HG02678 (cell line): ENCODE measurements around the gene CSRP1.
"Not testable (repeated sequence)": the region's sequence is repeated elsewhere in the genome, so short reads cannot be mapped to it uniquely, and the experiment has no call there.

Experiments used
- ATAC-seq: cut with Tn5 transposase; IDR thresholded peaks from one replicate; pipeline ENCODE4 v1.9.1; 2021; ENCODE audit warnings: mild to moderate bottlenecking, moderate library complexity; ENCODE audit not compliant: unreplicated experiment

CSRP1 gene

DNA sequence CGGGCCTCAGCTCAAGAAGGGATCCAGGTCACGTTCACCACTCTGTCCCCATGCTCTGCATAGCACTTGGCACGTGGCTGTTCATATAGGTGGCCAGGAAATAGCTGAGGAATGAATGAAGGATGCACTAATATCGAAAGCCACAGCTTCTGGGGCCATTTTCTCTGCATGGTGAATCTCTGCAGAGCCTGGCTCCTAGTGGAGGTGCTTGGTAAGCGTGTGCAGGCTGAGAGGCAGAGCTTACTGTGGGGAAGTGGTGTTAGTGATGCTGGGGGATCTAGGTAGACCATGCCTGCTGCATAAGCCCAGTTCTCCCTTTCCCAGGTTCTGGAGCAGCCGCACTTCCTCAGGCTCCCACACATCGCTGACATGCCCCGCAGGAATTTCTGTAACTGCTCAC is 8.3 kb downstream of the CSRP1 start:
- no peak for ATAC-seq

DNA sequence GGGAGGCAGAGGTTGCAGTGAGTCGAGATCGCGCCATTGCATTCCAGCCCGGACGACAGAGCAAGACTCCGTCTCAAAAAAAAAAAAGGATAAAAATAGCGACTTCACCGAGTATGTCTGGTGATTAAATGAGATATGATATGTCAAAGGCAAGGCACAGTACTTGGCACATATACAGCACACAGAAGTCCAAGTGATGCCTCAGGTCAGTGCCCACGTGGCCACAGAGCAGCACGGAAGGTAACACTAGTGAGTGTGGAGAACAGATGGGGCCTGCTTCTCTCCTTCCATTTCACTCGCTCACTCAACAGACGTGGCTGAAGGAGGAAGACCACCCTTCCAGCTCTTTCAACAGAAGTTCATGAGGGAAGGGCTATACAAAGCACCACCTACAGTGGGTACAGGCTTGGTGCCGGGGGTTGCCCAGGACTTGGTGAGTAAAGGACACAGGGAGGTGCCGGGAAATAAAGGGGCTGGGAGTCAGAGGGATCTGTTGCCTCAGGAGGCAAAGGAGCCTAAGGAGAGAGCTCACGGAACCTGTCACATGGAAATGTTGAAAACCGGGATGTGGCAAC is 8.9 kb downstream of the CSRP1 start:
- ATAC-seq: no peak

DNA sequence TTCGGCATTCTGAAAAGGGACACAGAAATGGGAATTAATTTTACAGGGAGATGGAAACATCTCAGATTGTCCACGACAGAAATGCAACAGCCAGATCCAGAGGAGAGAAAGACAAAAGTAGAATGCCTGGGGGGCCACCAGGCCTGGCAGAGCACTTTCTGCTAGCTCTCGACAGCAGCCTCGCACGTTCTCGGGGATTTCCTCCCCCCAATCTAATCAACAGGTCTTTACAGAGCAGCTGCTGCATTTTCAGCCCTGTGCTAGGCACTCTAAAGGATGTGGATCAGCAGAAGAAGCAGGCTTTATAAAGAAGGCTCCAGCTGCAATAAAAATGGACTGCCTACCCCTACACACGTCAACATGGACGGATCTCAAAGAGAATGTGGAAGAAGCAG is 10.6 kb downstream of the CSRP1 start:
- ATAC-seq: no peak

DNA sequence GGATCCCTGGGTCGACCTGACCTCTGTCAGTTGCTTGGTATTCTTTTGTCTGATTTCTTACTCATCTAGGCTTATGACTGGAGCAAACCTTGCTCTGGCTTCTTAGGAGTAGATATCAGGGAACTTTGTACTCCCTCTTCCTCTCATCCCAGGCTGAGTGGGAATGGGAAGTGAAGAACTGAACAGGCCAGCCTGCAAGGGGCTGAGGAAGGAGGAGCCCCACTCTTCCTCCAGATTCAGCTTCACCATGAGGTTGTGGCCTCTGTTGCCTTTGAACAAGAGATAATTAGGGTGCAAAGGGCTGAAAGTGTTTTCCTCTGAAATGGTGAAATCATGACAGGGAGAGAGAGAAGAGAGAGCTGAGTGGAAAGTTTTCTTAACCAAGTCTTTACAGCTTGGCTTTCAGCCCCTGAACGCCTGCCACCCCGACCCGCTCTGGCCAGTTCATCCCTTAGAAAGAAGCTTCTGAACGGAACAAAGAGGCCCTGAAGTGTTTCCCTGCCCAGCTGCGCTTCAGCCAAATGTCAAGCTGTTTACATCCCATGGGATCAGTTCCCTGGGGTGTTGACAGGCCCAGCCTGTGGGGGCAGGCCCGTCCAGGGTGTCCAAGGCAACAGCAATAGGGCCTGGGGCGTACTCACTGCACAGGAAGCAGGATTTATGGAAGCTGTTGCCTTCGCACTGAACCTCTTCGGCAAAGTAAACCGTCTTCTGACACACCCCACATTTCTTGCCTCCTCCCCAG is 11.2 kb downstream of the CSRP1 start:
- ATAC-seq: no peak

DNA sequence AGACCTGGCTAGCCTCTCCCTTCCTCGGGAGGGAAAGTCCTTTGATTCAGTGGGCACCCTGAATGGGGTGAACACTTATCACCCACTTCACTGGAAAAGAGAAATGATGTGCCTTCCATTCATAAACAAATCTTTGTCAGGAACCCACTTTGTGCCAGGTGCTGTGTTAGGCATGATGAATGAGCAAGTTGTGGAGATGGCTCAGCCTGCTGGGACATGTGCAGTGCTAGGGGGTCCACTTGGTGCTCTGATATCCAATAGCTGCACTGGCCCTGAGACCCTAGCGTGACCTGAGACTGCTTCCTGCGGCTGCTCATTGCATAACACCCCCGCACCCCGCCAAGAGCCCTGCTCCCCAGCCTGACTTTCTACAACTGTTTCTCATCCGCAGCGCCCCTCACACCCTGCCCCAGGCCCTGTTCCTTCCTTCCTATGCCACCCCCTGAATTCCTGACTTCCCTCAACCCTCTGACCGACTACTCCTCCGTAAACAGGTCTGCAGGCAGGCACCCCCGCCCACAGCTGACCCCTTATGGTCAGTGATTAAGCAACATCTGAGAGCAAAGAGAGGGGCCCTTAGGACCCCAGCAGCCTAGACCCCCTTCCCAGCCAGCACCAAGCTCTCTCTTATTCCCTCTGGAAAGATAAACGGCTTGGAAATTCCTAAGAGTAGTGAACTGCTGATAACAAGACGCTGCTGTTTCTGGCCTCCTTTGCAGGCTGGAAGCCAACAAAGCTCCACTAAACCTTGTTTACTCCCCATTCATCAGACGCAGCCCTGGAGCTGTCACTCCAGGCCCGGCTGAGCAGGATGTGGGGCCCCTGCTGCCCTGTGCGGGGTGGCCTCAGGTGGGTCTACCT is 12.9 kb downstream of the CSRP1 start:
- no peak for ATAC-seq

DNA sequence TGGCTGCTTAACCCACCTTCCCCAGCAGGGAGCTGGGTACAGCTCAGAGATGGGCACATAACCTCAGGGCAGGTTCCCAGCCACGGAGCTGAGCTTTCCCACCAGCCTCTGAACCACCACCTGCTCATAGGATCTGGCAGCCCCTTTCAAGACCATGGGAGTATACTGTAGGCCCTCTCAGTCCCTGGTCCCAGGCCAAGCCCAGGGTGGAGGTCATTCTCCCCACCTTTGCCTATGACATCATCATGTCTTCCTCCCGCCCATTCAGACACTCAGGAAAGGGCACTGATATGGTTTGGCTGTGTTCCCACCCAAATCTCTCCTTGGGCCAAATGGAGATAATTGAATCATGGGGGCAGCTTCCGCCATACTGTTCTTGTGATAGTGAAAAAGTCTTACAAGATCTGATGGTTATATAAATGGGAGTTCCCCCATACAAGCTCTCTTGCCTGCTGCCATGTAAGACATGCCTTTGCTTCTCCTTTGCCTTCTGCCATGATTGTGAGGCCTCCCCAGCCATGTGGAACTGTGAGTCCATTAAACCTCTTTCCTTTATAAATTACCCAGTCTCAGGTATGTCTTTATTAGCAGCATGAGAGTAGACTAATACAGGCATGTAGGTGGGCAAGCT is 13.8 kb downstream of the CSRP1 start:
- not testable (repeated sequence) for ATAC-seq

DNA sequence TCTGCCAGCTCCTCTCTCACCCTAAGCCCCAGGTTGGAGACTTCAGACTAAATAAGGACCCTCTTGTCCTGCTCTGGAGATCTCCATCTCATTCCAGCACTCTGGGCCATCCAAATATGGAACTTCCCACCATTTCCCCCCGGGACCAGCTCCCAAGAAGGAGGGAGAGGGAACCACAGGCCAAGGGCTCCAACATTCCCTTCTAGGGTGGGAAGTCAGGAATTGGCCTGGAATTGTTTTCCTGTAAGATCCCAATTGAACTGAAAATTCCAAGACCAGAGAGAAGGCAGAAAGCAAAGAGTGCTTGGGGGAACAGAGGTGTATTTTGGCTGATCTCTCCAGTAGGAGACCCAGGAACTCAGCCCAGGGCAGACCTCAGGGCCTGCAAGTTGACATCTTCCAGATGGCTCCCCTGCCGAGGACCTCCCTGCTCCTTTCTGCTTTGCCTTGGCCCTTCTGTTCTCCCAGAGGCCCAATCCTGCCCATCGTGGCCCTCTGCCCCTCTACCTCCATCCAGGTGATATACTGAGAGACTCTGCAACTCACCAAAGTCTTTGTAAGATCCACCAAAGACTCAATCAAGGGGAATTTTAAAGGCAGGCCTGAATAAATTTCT is 14.9 kb downstream of the CSRP1 start:
- ATAC-seq: no peak

DNA sequence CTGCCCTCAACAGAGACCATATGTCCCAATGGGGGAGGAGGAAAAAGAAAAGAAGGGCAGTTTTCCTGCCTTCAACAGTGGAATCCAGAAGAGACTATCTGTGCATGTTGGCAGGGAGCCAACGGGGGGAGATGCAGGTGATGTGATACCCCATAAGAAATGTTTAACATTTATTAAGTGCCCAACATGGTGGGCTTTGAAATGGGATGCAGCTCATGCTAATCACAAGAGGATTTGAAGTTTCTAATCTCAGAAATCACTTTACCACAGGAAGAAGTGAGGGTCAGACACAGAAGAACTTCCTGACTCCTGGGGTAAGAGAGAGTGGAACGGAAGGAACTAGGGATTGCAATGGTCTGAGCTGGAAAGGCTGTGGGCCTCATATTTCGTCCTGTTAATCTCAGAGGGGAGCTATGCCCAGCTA is 16.2 kb downstream of the CSRP1 start:
- ATAC-seq: no peak

DNA sequence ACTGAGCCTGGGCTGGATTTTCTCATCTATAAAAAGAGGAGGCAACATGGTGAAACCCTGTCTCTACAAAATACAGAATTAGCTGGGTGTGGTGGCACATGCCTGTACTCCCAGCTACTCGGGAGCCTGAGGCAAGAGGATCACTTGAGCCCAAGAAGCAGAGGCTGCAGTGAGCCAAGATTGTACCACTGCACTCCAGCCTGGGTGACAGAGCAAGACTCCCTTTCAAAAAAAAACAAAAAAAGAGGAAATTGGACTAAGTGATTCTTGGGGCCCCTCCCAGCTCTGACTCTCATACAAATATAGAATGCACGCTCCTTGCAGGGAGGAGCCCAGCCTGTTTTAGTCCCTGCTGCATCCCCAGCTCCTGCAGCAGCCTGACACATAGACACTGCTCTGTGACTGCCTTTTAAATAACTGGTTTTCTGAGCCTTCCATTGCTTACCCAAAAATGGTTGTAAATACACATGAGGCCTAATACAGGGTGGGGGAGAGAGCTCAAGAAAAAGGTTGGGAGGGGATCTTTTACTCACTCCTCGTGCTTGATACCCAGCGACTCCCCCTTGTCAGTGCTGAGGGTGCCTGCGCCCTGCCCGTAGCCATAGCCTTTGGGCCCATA is 17.2 kb downstream of the CSRP1 start:
- no peak for ATAC-seq

DNA sequence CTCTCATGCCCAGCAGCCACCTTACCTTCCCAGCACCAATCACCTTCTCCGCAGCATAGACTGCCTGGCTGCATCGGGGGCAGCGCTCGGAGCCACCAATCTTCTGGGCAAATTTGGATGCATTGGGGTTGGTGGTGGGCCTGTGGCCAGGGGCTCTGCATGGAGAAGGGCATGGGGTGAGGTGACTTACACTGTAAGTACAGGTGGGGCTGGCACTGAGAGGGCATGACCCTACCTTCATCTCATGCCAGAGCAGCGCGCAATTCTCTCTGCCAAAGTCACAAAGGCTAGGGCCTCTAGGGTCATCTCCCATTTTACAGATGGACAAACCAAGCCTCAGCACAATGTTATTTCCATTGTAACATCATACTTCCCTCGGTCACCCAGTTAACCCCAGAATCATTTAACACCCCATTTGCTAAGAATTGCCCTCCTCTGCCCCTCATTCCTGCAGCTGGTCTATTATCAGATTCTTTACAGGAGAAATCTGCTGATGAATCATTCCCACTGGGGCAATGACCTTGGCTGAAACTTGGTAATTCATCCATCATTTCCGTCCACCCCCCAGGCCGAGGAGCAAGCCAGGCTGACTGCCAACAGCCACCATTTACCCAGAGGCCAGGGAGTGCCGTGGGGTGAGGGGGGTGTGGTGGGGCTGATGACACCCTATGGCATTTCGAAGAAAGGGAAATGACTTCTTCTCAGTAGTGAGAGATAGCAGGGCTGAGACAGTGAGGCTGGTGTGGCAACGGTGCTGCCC is 17.9 kb downstream of the CSRP1 start:
- no peak for ATAC-seq

DNA sequence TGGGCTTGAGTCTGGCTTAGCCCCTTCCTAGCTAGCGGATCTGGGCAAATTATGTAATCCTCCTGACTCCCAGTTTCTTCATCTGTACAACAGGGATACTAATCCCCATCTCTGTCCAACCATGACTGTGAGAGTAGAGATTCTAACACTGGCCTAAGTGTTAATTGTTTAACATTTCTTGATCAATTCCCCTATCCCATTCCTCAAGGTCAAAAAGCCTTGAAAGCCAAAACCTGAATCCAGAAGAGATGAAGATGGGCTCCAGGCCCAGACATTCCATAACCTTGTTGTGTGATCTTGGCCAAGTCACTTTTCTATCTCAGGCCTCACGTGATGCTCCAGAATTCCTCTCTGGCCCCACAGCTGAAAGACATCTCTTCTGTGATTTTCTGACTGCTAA is 19.2 kb downstream of the CSRP1 start:
- no peak for ATAC-seq

DNA sequence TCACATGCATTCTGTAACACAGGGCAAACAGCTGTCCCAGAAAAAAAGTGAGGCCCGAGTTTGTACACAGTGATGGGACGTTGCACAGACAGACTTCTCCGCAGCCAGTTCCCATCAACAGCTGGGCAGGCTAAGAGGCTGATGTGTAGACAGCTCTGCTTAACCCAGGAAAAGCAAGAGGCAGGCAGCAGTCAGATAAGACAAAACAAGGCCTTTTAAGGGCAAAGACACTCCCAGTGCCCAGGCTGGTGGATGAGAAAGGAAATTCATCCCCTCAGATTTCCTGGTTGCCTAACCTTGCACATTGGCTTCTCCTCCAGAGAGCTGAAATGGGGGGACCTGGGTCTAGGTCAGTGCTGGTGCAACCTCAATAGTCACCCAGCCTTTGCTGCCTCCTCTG is 20.7 kb downstream of the CSRP1 start:
- ATAC-seq: no peak

DNA sequence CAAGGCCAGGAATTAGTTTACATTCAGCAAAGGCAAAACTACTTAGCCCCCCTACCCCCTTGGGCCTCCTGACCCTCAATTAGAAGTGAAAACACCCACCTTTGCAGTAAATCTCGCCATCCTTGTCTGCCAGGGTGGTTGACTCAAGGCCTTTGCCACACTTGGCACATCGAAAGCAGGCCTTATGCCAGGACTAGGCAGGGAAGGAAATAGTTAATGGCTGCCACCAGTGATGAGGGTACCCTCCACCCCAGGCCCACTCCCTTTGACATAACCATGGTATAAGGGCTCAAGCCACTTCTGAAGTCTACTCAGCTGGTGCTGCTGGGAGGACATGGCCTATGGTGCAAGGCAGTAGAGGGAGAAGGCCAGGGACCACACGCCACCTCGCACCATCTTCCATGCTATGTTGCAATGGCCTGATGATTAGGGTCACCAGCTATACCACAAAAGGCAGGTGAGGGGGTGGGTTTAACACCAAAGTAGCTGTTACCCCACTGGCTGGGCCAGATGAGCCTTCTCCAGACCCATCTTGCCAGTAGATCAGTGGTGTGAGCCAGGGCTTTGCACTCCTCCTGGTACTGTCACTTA is 21.6 kb downstream of the CSRP1 start:
- no peak for ATAC-seq

DNA sequence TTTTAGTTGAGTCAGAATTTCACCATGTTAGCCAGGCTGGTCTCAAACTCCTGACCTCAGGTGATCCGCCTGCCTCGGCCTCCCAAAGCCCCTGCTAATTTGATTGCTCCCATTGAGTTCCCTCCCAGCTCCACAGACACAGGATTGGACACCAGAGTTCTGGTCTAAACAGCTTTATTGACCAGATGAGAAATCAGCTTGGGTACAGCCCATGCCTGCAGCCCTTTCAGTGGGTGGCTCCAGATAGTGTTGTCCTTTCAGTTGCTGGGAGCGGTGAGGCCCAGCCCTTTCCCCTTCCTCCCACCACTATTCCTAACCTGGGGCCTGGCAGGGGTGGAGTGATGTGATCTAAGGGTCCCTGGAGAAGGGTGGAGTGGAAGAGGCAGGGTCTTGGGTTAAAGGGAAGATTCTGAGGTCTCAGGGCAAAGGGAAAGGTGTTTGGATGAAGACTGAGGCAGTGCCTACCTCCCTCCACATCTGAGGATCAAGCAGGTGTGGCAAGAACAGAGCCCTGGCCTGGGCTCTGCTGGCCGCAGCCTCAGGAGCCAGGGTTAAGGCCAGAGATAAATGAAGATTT is 23.5 kb downstream of the CSRP1 start:
- no peak for ATAC-seq

DNA sequence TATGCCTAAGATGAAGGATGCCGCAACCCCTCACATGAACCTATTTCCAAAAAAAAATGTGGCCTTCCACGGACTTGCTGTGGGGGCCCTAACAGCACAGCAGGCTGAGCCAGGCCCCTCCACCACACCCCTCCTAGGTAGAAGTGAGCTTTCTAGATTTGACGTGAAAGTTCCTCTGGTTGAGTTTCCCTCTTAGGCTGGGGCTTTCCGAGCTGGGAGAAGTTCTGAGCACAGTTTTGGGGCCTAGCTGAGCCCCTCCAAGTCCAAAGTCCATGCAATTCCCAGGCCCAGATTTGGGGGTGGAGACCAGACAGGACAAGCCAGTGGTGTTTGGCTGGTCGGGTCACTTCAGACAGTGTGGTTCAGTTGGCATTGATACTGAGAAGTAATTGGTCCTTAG is 24.2 kb downstream of the CSRP1 start:
- ATAC-seq: no peak

DNA sequence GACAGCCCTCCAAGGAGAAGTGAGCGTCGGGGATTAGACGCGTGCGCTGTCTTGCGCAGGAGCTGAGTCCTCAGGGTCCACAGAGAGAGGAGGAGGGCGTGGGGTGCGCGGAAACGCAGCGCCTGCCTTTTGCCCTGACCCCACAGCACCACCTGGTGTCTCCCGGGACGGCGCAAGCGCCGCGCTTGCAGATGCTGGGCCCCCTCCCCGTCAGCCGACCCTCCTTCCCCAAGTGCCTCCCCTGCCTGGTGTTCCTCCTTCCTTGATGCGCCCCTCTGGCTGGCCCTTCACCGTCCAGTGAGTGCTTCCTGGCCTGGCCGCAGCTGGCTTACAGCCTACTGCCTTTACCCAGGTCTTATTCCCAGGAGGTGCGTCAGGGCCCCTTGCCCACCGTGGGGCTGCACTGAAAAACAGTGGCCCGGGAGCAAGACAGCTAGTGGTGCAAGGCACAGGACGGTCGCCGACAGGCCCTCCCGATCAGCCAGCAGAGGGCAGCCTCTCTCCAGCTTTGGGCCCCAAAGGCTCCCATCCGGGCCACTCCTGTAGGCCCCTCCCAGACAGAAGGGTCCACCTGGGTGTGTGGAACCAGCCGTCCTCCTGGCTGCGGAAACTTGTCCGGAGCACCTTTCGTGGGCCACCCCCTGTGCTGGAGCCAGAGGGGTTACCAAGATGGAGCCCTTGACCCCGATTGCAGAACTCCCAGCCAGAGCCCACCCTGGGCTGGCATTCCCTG is 25.0 kb downstream of the CSRP1 start:
- peak; percentile 73 for ATAC-seq

DNA sequence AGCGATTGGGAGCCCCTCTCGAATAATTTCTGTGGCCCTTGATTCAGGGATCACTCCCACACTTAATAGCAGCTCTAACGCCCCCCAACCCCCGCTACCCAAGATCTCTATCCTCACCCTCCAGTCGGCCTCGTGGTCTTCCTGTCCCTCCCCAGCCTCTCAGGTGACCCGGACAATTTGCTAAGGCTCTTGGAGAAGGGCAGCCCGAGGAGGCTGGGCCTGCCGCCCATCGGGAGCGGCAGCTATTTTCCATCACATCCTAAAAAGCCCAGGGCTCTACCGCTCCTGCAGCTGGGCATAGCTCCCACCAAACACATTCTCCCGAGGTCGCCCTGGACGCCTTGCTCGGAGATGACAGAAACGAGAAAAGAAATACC is 25.9 kb downstream of the CSRP1 start:
- ATAC-seq: no peak

DNA sequence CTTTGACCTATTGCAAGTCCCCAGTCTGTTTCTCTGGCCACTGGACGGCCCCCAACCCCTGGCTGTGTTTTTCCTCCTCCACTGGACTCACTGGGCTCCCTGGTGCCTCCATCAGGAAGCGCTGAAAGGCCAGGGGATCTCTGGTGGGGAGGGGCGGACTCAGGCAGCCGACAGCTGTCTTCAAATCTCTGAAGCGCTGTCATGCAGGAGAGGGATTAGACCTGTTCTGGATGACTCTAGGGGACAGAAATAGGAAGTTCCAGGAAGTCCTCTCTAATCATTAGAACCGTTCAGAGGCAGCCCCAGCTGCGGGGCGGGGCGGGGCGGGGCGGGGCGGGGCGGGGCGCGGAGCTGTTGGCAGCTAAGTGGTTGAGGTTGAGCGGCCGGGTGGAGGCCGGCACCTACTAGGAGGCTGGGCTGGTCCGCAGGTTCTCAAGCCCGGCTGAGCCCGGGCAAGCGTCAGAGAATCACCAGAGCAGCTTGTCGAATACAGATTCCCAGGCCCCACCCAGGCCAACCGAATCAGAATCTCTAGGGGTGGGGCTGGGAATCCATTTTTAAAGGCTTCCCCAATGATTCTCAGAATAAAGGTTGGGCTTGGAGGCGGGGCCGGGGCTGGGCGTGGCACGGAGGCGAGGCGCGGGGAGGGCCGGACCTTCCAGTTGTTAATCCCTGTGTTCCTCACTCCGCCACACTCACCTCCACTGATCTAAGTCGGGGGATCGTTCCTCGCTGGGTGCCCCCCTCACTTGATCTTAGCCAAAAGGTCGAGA is 26.5 kb downstream of the CSRP1 start:
- peak; percentile 57 for ATAC-seq
